Activated CD4-positive, alpha-beta T cell treated with anti-CD3 and anti-CD28 coated beads, Interleukin-2, amount 10 ng/mL, durations not matched to agents 24 days and 14 days (primary cell): ENCODE measurements around the gene KRT84. TPM values are rescaled to one million over a fixed set of nuclear protein-coding genes. Genes with fewer than 3 reads are reported as not detected.

ENCODE experiments used
- total RNA-seq: library from RNA; stranded (reverse); gene quantifications from 2 replicates; pipeline ENCODE4 v1.2.3, GENCODE V29; 2022

KRT84 gene
- total RNA-seq, 1 donor from 2014 or later: not detected

Other genes starting within 250 kb of the KRT84 start
- not detected in 2 replicates for gene KRT80, start 193.6 kb downstream of the KRT84 start, total RNA-seq
- 12.3 and 15.8 TPM in 2 replicates for gene KRT7, start 152.4 kb downstream of the KRT84 start, total RNA-seq
- 0.44 and 0.64 TPM in 2 replicates for gene KRT86, start 111.0 kb downstream of the KRT84 start, total RNA-seq
- gene KRT81, start 94.1 kb downstream of the KRT84 start, total RNA-seq: not detected in 2 replicates
- gene KRT83, start 64.3 kb downstream of the KRT84 start, total RNA-seq: not detected in 2 replicates
- gene KRT85, start 18.2 kb downstream of the KRT84 start, total RNA-seq: not detected in 2 replicates
- gene KRT82, start 20.7 kb upstream of the KRT84 start, total RNA-seq: not detected in 2 replicates
- not detected in 2 replicates for gene KRT75, start 48.7 kb upstream of the KRT84 start, total RNA-seq
- not detected in 2 replicates for gene KRT6B, start 66.5 kb upstream of the KRT84 start, total RNA-seq
- not detected in 2 replicates for gene KRT6C, start 88.2 kb upstream of the KRT84 start, total RNA-seq
- not detected in 2 replicates for gene KRT6A, start 107.6 kb upstream of the KRT84 start, total RNA-seq
- not detected in 2 replicates for gene KRT5, start 134.7 kb upstream of the KRT84 start, total RNA-seq
- gene KRT71, start 167.5 kb upstream of the KRT84 start, total RNA-seq: not detected in 2 replicates
- gene KRT74, start 188.2 kb upstream of the KRT84 start, total RNA-seq: not detected in 2 replicates
- gene KRT72, start 215.8 kb upstream of the KRT84 start, total RNA-seq: 0.09 TPM in 1 of 2 replicates, not detected in the other
- 0.09 TPM in 1 of 2 replicates, not detected in the other for gene KRT73, start 232.9 kb upstream of the KRT84 start, total RNA-seq